Middle frontal gyrus (tissue), 1 donor: ENCODE results near the gene SMG7.
"Not testable (repeated sequence)": the region's sequence is repeated elsewhere in the genome, so short reads cannot be mapped to it uniquely, and the experiment has no call there.

ENCODE experiments used
- DNase-seq: peaks from one replicate; pipeline ENCODE4 v3.0.0-alpha.2; 2015; ENCODE audit warnings: low spot score; ENCODE audit errors: extremely low spot score

The SMG7 gene

GRCh38 chr1:183472488-183473216 is at the start of gene SMG7:
SMG7 (plus strand) TSS chr1:183472499; CDS start chr1:183472621, 122 bp downstream.
- no peak for DNase-seq

- no peak for DNase-seq
Measured at GRCh38 chr1:183423541-183423940, 48.8 kb upstream of the SMG7 start.

- no peak for DNase-seq
Measured at GRCh38 chr1:183424691-183425090, 47.6 kb upstream of the SMG7 start.

- DNase-seq: not testable (repeated sequence)
Measured at GRCh38 chr1:183427591-183427990, 44.7 kb upstream of the SMG7 start.

- no peak for DNase-seq
Measured at GRCh38 chr1:183431840-183432547, 40.3 kb upstream of the SMG7 start.

- no peak for DNase-seq
Measured at GRCh38 chr1:183432548-183432875, 39.8 kb upstream of the SMG7 start.

GRCh38 chr1:183433703-183434102 is 38.6 kb upstream of the SMG7 start:
- DNase-seq: no peak

- DNase-seq: no peak
Measured at GRCh38 chr1:183435497-183435896, 36.8 kb upstream of the SMG7 start.

- DNase-seq: no peak
Measured at GRCh38 chr1:183438060-183438459, 34.2 kb upstream of the SMG7 start.

GRCh38 chr1:183443011-183443410 is 29.3 kb upstream of the SMG7 start:
- no peak for DNase-seq

- no peak for DNase-seq
Measured at GRCh38 chr1:183443466-183443865, 28.8 kb upstream of the SMG7 start.

GRCh38 chr1:183444243-183444642 is 28.1 kb upstream of the SMG7 start:
- no peak for DNase-seq

GRCh38 chr1:183449223-183449770 is 23.0 kb upstream of the SMG7 start:
- no peak for DNase-seq

- no peak for DNase-seq
Measured at GRCh38 chr1:183450093-183450492, 22.2 kb upstream of the SMG7 start.

- DNase-seq: no peak
Measured at GRCh38 chr1:183454377-183454776, 17.9 kb upstream of the SMG7 start.

GRCh38 chr1:183456826-183457225 is 15.5 kb upstream of the SMG7 start:
- DNase-seq: no peak

GRCh38 chr1:183457449-183457848 is 14.8 kb upstream of the SMG7 start:
- DNase-seq: no peak

GRCh38 chr1:183460596-183460995 is 11.7 kb upstream of the SMG7 start:
- DNase-seq: no peak

- DNase-seq: no peak
Measured at GRCh38 chr1:183461350-183461749, 10.9 kb upstream of the SMG7 start.

- DNase-seq: no peak
Measured at GRCh38 chr1:183463566-183463965, 8.7 kb upstream of the SMG7 start.

- DNase-seq: no peak
Measured at GRCh38 chr1:183466781-183467180, 5.5 kb upstream of the SMG7 start.

GRCh38 chr1:183467687-183468086 is 4.6 kb upstream of the SMG7 start:
- no peak for DNase-seq
